Keratinocyte (primary cell): ENCODE measurements around the gene DOCK1. TPM values are rescaled to one million over a fixed set of nuclear protein-coding genes. Genes with fewer than 3 reads are reported as not detected.

Source experiments
- DNase-seq: peaks from one replicate; pipeline ENCODE4 v3.0.0-alpha.2; 2011; ENCODE audit warnings: low read depth, missing footprints, low spot score
- FAIRE-seq: peaks from 2 replicates; lab custom pipeline; 2011; peaks lifted over from hg19 to GRCh38; lab: Jason Lieb, UNC
- H2AFZ ChIP-seq: 2 replicates; pipeline ENCODE4 v1.6.0; 2012; ENCODE audit warnings: low read length, control low read depth, inconsistent platforms; ENCODE audit not compliant: control insufficient read depth
- H3K27ac ChIP-seq: 2 replicates; pipeline ENCODE4 v1.5.1; 2011; ENCODE audit warnings: low read length; ENCODE audit not compliant: control insufficient read depth, insufficient read depth
- H3K27me3 ChIP-seq: 3 replicates; pipeline ENCODE4 v1.6.0; 2011; ENCODE audit warnings: low read length; ENCODE audit not compliant: control insufficient read depth, insufficient read depth; ENCODE audit errors: extremely low read depth
- H3K36me3 ChIP-seq, 2 experiments: 2 replicates in 1 of 2; 3 replicates in 1 of 2; pipeline ENCODE4 v1.5.1; 2011; ENCODE audit warnings: low read length in 2 of 2, mild to moderate bottlenecking in 1 of 2; ENCODE audit not compliant: control insufficient read depth in 2 of 2, insufficient read depth in 2 of 2; ENCODE audit errors: extremely low read depth in 1 of 2
- H3K4me1 ChIP-seq: 3 replicates; pipeline ENCODE4 v1.5.1; 2011; ENCODE audit warnings: low read length; ENCODE audit not compliant: control insufficient read depth, insufficient read depth; ENCODE audit errors: extremely low read depth
- H3K4me2 ChIP-seq: 3 replicates; pipeline ENCODE4 v1.6.0; 2011; ENCODE audit warnings: low read depth, low read length; ENCODE audit not compliant: control insufficient read depth, insufficient read depth; ENCODE audit errors: extremely low read depth
- H3K4me3 ChIP-seq, 3 experiments: fragments of 200-600 bp in 1 of 3; sonication (generic) in 1 of 3; 2 replicates in 2 of 3; 3 replicates in 1 of 3; pipeline ENCODE4 v1.5.1; 2011 to 2016; ENCODE audit warnings: low read length in 3 of 3, mild to moderate bottlenecking in 3 of 3, control low read depth in 2 of 3, inconsistent platforms in 1 of 3, low read depth in 1 of 3, mixed read lengths in 1 of 3, mixed run types in 1 of 3, moderate library complexity in 1 of 3; ENCODE audit not compliant: control insufficient read depth in 2 of 3, insufficient read depth in 2 of 3; ENCODE audit errors: extremely low read depth in 1 of 3
- H3K79me2 ChIP-seq: 2 replicates; pipeline ENCODE4 v1.6.0; 2012; ENCODE audit warnings: low read length; ENCODE audit not compliant: control insufficient read depth, insufficient read depth
- H3K9ac ChIP-seq: 3 replicates; pipeline ENCODE4 v1.6.0; 2011; ENCODE audit warnings: low read length; ENCODE audit not compliant: control insufficient read depth, insufficient read depth; ENCODE audit errors: extremely low read depth
- H3K9me1 ChIP-seq: 3 replicates; pipeline ENCODE4 v1.6.0; 2011; ENCODE audit warnings: low read length; ENCODE audit not compliant: control insufficient read depth, insufficient read depth; ENCODE audit errors: extremely low read depth
- H3K9me3 ChIP-seq: 2 replicates; pipeline ENCODE4 v1.5.1; 2012; ENCODE audit warnings: low read depth, low read length; ENCODE audit not compliant: control insufficient read depth
- H4K20me1 ChIP-seq: 3 replicates; pipeline ENCODE4 v1.6.0; 2011; ENCODE audit warnings: low read length; ENCODE audit not compliant: control insufficient read depth, insufficient read depth; ENCODE audit errors: extremely low read depth
- CTCF ChIP-seq, 3 experiments: IDR thresholded peaks in 1 of 3; conservative IDR thresholded peaks in 1 of 3; optimal IDR thresholded peaks in 1 of 3; 2 replicates in 2 of 3; 3 replicates in 1 of 3; pipeline versions ENCODE3 to v1.5.1; 2011; ENCODE audit warnings: low read length in 3 of 3, mild to moderate bottlenecking in 3 of 3, moderate library complexity in 2 of 3, control low read depth in 1 of 3, inconsistent platforms in 1 of 3; ENCODE audit not compliant: insufficient read depth in 2 of 3; ENCODE audit errors: extremely low read depth in 1 of 3
- EZH2 ChIP-seq: IDR thresholded peaks from one replicate; pipeline ENCODE4 v1.6.1; 2012; ENCODE audit warnings: inconsistent platforms, mild to moderate bottlenecking, low read length, moderate library complexity
- dilution Hi-C: fragments of 300-500 bp; cut with MboI; formaldehyde crosslinking; loops from one replicate; pipeline ENCODE4 v1.7.0; 2020; ENCODE audit warnings: low sequenced_read_pairs; ENCODE audit not compliant: extremely low pct_ligation_motif_present
- polyA plus RNA-seq, 5 experiments: library from polyadenylated mRNA; depleted of rRNA in 3 of 5; stranded (reverse) in 3 of 5; stranded (forward) in 1 of 5; unstranded in 1 of 5; fragments of >200 nt; gene quantifications; 1 replicate in 1 of 5; 2 replicates in 3 of 5; 3 replicates in 1 of 5; pipeline versions ENCODE4 v1.2.1 to v1.2.3, GENCODE V29; 2011 to 2012; ENCODE audit warnings: missing spikeins in 2 of 5, low read depth in 1 of 5, low replicate concordance in 1 of 5

DOCK1 gene
- polyA plus RNA-seq, 1 donor (not counting 4 experiments of a cell fraction or from before 2014, with no cell fraction given), result 15.7 TPM

- dilution Hi-C loops, result no loop called here
- H3K9me1 ChIP-seq, result no peaks in the 10 kb centered on the region
- TF ChIP-seq CTCF (optimal IDR thresholded peaks at IDR 0.05 in 1 of 3, IDR thresholded peaks at IDR 0.05 in 1 of 3, conservative IDR thresholded peaks at IDR 0.05 in 1 of 3; ENCODE audit: extremely low read depth in 1 of 3, insufficient read depth in 2 of 3, low read length in 3 of 3) (no peak), EZH2 (no peak)
- no peaks in the 10 kb centered on the region for H3K36me3 ChIP-seq
- DNase-seq, result no peak
- H3K9me3 ChIP-seq, result no peaks in the 10 kb centered on the region
- no peaks in the 10 kb centered on the region for H3K27me3 ChIP-seq
- H3K79me2 ChIP-seq, result no peaks in the 10 kb centered on the region
- peaks cover 5% of the 10 kb centered on the region for H4K20me1 ChIP-seq
- H3K27ac ChIP-seq, result no peak overlapping the region
- H2AFZ ChIP-seq, result no peak overlapping the region
- peaks cover 7% of the 10 kb centered on the region for H3K4me1 ChIP-seq
- no peak overlapping the region for H3K4me3 ChIP-seq
- no peak overlapping the region for H3K9ac ChIP-seq
- FAIRE-seq, result no peak
- H3K4me2 ChIP-seq, result no peak overlapping the region
Measured at GRCh38 chr10:127168261-127168660, 263.0 kb downstream of the DOCK1 start.

GRCh38 chr10:127174866-127175265 is 269.6 kb downstream of the DOCK1 start:
- Histone ChIP-seq H3K9ac (no peak overlapping the region), H3K4me2 (no peak overlapping the region), H2AFZ (no peak overlapping the region), H3K9me3 (no peaks in the 10 kb centered on the region), H4K20me1 (peaks cover 3% of the 10 kb centered on the region), H3K4me1 (no peaks in the 10 kb centered on the region), H3K4me3 (no peak overlapping the region), H3K36me3 (no peaks in the 10 kb centered on the region), H3K27ac (no peak overlapping the region), H3K9me1 (no peaks in the 10 kb centered on the region), H3K79me2 (no peaks in the 10 kb centered on the region), H3K27me3 (no peaks in the 10 kb centered on the region)
- DNase-seq (no peak), FAIRE-seq (no peak)
- dilution Hi-C loops, result no loop called here
- TF ChIP-seq CTCF (optimal IDR thresholded peaks at IDR 0.05 in 1 of 3, IDR thresholded peaks at IDR 0.05 in 1 of 3, conservative IDR thresholded peaks at IDR 0.05 in 1 of 3; ENCODE audit: extremely low read depth in 1 of 3, insufficient read depth in 2 of 3, low read length in 3 of 3) (no peak), EZH2 (no peak)
